A673 (cell line): ENCODE measurements around the gene MGAT5B. TPM values are rescaled to one million over a fixed set of nuclear protein-coding genes. Genes with fewer than 3 reads are reported as not detected.

ENCODE experiments used
- BruUV-seq: library from RNA; stranded (reverse); fragments of 400-500 nt; replicated peaks from 2 replicates; lab custom pipeline; 2021; lab: Mats Ljungman, UMichigan
- CTCF ChIA-PET: fragments of 300-600 bp; sonication (Branson Sonifier 250); formaldehyde crosslinking; loops from one replicate; lab custom pipeline; 2022; ENCODE audit warnings: antibody characterized with exemption; lab: Charles Lee
- POLR2A ChIA-PET: fragments of 300-600 bp; sonication (Branson Sonifier 250); formaldehyde crosslinking; loops from one replicate; lab custom pipeline; 2022; ENCODE audit warnings: antibody characterized with exemption; ENCODE audit not compliant: low non-redundant PET; lab: Charles Lee
- DNase-seq: peaks from one replicate; pipeline ENCODE4 v3.0.0-alpha.2; 2015; ENCODE audit warnings: low spot score
- H3K27ac ChIP-seq: fragments of 200-600 bp; sonication (generic); 2 replicates; pipeline ENCODE4 v1.5.1; 2016; ENCODE audit warnings: mixed run types, low read depth, mild to moderate bottlenecking, mixed read lengths, antibody characterized with exemption, low read length; ENCODE audit not compliant: poor library complexity, severe bottlenecking
- H3K27me3 ChIP-seq: fragments of 200-600 bp; sonication (generic); replicated peaks from 2 replicates; pipeline ENCODE4 v1.6.1; 2017; ENCODE audit warnings: mixed run types, low read depth, mild to moderate bottlenecking, mixed read lengths, antibody characterized with exemption, low read length; ENCODE audit not compliant: insufficient read depth, poor library complexity
- H3K36me3 ChIP-seq: fragments of 200-600 bp; sonication (generic); 2 replicates; pipeline ENCODE4 v1.6.1; 2016; ENCODE audit warnings: mixed run types, mild to moderate bottlenecking, mixed read lengths, antibody characterized with exemption, low read length; ENCODE audit not compliant: insufficient read depth, poor library complexity, severe bottlenecking
- H3K4me1 ChIP-seq: fragments of 200-600 bp; sonication (generic); 2 replicates; pipeline ENCODE4 v1.6.1; 2017; ENCODE audit warnings: mixed run types, mild to moderate bottlenecking, mixed read lengths, antibody characterized with exemption, low read length; ENCODE audit not compliant: insufficient read depth, poor library complexity, severe bottlenecking
- H3K4me3 ChIP-seq: fragments of 200-600 bp; sonication (generic); 2 replicates; pipeline ENCODE4 v1.5.1; 2016; ENCODE audit warnings: low read depth, mixed run types, mild to moderate bottlenecking, mixed read lengths, low read length; ENCODE audit not compliant: poor library complexity, severe bottlenecking
- H3K9me3 ChIP-seq: fragments of 200-600 bp; sonication (generic); 2 replicates; pipeline ENCODE4 v1.6.1; 2016; ENCODE audit warnings: mixed run types, low read depth, mild to moderate bottlenecking, mixed read lengths, antibody characterized with exemption, low read length; ENCODE audit not compliant: poor library complexity, severe bottlenecking
- CTCF ChIP-seq: fragments of 300-800, 200-600 bp; sonication (generic); conservative IDR thresholded peaks from 2 replicates; pipeline ENCODE4 v1.5.1; 2017; ENCODE audit warnings: low read depth, mild to moderate bottlenecking, antibody characterized with exemption, low read length, moderate library complexity, mixed read lengths
- EZH2 ChIP-seq: fragments of 200-600 bp; sonication (generic); IDR thresholded peaks from 2 replicates; pipeline ENCODE4 v1.6.1; 2017; ENCODE audit warnings: borderline replicate concordance, low read depth, mild to moderate bottlenecking, mixed read lengths, antibody characterized with exemption, low read length; ENCODE audit not compliant: poor library complexity, severe bottlenecking
- intact Hi-C: fragments of 100-400 bp; cut with micrococcal nuclease; formaldehyde crosslinking; loops from one replicate; pipeline ENCODE4 v1.10.0; 2022; ENCODE audit not compliant: unreplicated experiment
- total RNA-seq: library from RNA; stranded (reverse); gene quantifications from 2 replicates; pipeline ENCODE4 v1.2.3, GENCODE V29; 2021

MGAT5B gene
- total RNA-seq, 1 experiment from 2014 or later = 1.1 TPM

GRCh38 chr17:76951375-76951905 is 83.2 kb downstream of the MGAT5B start:
- Histone ChIP-seq H3K4me1 (no peaks in the 10 kb centered on the region), H3K4me3 (no peak overlapping the region), H3K27ac (no peak overlapping the region), H3K9me3 (no peaks in the 10 kb centered on the region), H3K27me3 (no peaks in the 10 kb centered on the region), H3K36me3 (no peaks in the 10 kb centered on the region)
- DNase-seq = no peak
- intact Hi-C loops = no loop called here
- BruUV-seq = no TSS peak
- ChIA-PET CTCF (no interaction called here), POLR2A (no interaction called here)
- TF ChIP-seq CTCF = no peak
- no peak for TF ChIP-seq EZH2

GRCh38 chr17:76952402-76952801 is 84.2 kb downstream of the MGAT5B start:
- CTCF ChIA-PET = no interaction called here
- no peak for DNase-seq
- BruUV-seq = no TSS peak
- intact Hi-C loops = no loop called here
- Histone ChIP-seq H3K4me3 (no peak overlapping the region), H3K4me1 (no peaks in the 10 kb centered on the region), H3K36me3 (no peaks in the 10 kb centered on the region), H3K27me3 (no peaks in the 10 kb centered on the region), H3K27ac (no peak overlapping the region), H3K9me3 (no peaks in the 10 kb centered on the region)
- TF ChIP-seq EZH2 (no peak), CTCF (no peak)
- POLR2A ChIA-PET = no interaction called here

GRCh38 chr17:76953066-76953465 is 84.9 kb downstream of the MGAT5B start:
- CTCF ChIA-PET = no interaction called here
- no peak for DNase-seq
- H3K36me3 ChIP-seq = no peaks in the 10 kb centered on the region
- H3K27me3 ChIP-seq = no peaks in the 10 kb centered on the region
- POLR2A ChIA-PET = no interaction called here
- BruUV-seq = no TSS peak
- no peak overlapping the region for H3K27ac ChIP-seq
- no peaks in the 10 kb centered on the region for H3K4me1 ChIP-seq
- H3K9me3 ChIP-seq = no peaks in the 10 kb centered on the region
- no peak overlapping the region for H3K4me3 ChIP-seq
- intact Hi-C loops = no loop called here
- TF ChIP-seq CTCF = no peak
